Hepatocyte (in vitro differentiated cells): ENCODE results near the gene ALOX12B. TPM values are rescaled to one million over a fixed set of nuclear protein-coding genes. Genes with fewer than 3 reads are reported as not detected.

Experiments
- DNase-seq: peaks from one replicate; pipeline ENCODE4 v3.0.0-alpha.2; 2016; ENCODE audit warnings: low spot score
- H2AFZ ChIP-seq: fragments of 200-600 bp; sonication (generic); 2 replicates; pipeline ENCODE4 v1.6.0; 2016; ENCODE audit warnings: antibody characterized with exemption, mild to moderate bottlenecking
- H3K27ac ChIP-seq: fragments of 200-600 bp; sonication (generic); 2 replicates; pipeline ENCODE4 v1.5.1; 2016; ENCODE audit warnings: mild to moderate bottlenecking
- H3K27me3 ChIP-seq: fragments of 200-600 bp; sonication (generic); 2 replicates; pipeline ENCODE4 v1.6.1; 2016
- H3K36me3 ChIP-seq: fragments of 200-600 bp; sonication (generic); replicated peaks from 2 replicates; pipeline ENCODE4 v1.5.1; 2016; ENCODE audit warnings: low read depth; ENCODE audit not compliant: insufficient read depth
- H3K4me1 ChIP-seq: fragments of 200-600 bp; sonication (generic); 2 replicates; pipeline ENCODE4 v1.5.1; 2016; ENCODE audit warnings: mild to moderate bottlenecking, moderate library complexity; ENCODE audit not compliant: insufficient read depth
- H3K4me2 ChIP-seq: fragments of 200-600 bp; sonication (generic); 2 replicates; pipeline ENCODE4 v1.6.0; 2016
- H3K4me3 ChIP-seq: fragments of 200-600 bp; sonication (generic); 2 replicates; pipeline ENCODE4 v1.5.1; 2016; ENCODE audit warnings: mild to moderate bottlenecking
- H3K79me2 ChIP-seq: fragments of 200-600 bp; sonication (generic); 2 replicates; pipeline ENCODE4 v1.6.0; 2017; ENCODE audit warnings: mild to moderate bottlenecking
- H3K9me2 ChIP-seq: fragments of 200-600 bp; sonication (generic); replicated peaks from 2 replicates; pipeline ENCODE4 v1.6.0; 2017; ENCODE audit warnings: mild to moderate bottlenecking; ENCODE audit not compliant: insufficient read depth
- H3K9me3 ChIP-seq: fragments of 200-600 bp; sonication (generic); 2 replicates; pipeline ENCODE4 v1.5.1; 2016; ENCODE audit warnings: low read depth, mild to moderate bottlenecking
- H4K20me1 ChIP-seq: fragments of 200-600 bp; sonication (generic); 2 replicates; pipeline ENCODE4 v1.6.0; 2016; ENCODE audit warnings: mild to moderate bottlenecking; ENCODE audit not compliant: insufficient read depth, poor library complexity, severe bottlenecking
- EZH2 ChIP-seq: fragments of 200-600 bp; sonication (generic); IDR thresholded peaks from 2 replicates; pipeline ENCODE4 v1.6.1; 2016; ENCODE audit warnings: antibody characterized with exemption, mild to moderate bottlenecking, borderline replicate concordance
- EZH2phosphoT487 ChIP-seq: fragments of 200-600 bp; sonication (generic); IDR thresholded peaks from one replicate; pipeline ENCODE4 v1.6.1; 2018; ENCODE audit warnings: antibody characterized with exemption, mild to moderate bottlenecking, low read depth, moderate library complexity; ENCODE audit not compliant: unreplicated experiment, severe bottlenecking
- WGBS: methylation state at CpG from one replicate; pipeline ENCODE4 v1.1.6; 2016; ENCODE audit warnings: low lambda C conversion rate; ENCODE audit errors: missing lambda C conversion rate; 5-methylcytosine and 5-hydroxymethylcytosine counted together
- polyA plus RNA-seq: library from polyadenylated mRNA; unstranded; fragments of >200 nt; fragmentation: Nextera tagmentation; extraction: Ambion mirVana; gene quantifications from 2 replicates; pipeline ENCODE4 v1.2.1, GENCODE V29; 2016
- total RNA-seq: library from RNA; depleted of rRNA; stranded (reverse); fragments of >200 nt; gene quantifications from 2 replicates; pipeline ENCODE4 v1.2.3, GENCODE V29; 2014
- TF ChIP-seq, protein P1 (sequence below): fragments of 200-600 bp; sonication (generic); IDR thresholded peaks from 2 replicates; pipeline ENCODE4 v1.5.1; 2016; ENCODE audit warnings: antibody characterized with exemption, mild to moderate bottlenecking; ENCODE audit not compliant: poor library complexity

The ALOX12B gene
- total and polyA plus RNA-seq, 2 experiments from 2014 or later = 1.8 to 2.0 TPM

DNA sequence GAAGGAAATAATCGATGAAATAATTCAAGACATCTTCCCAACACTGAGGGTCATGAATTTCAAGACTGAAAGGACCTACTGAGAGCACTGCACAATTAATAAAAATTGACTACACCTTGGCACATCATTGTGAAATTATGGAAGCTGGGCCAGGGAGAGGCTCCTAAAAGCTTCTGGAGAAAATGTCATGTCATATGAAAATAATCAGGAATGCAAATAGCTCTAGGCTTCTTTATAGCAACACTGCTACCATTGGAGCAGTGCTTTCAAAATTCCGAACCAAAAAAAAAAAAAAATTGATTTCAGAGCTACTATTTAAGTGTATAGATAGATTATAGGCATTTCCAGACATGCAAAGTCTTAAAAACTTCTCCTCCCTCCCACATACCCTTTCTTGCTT lies 55.1 kb downstream of the ALOX12B start:
- H3K27ac ChIP-seq = no peak overlapping the region
- no peaks in the 10 kb centered on the region for H3K4me1 ChIP-seq
- no peak overlapping the region for H2AFZ ChIP-seq
- no peak for DNase-seq
- no peak overlapping the region for H3K4me2 ChIP-seq
- H3K27me3 ChIP-seq = no peaks in the 10 kb centered on the region
- no peak overlapping the region for H3K4me3 ChIP-seq
- WGBS = 85% methylated on average over 2 of the region's 2 CpGs
- H3K36me3 ChIP-seq = no peaks in the 10 kb centered on the region
- no peaks in the 10 kb centered on the region for H3K9me2 ChIP-seq
- TF ChIP-seq EZH2 = no peak
- no peaks in the 10 kb centered on the region for H3K9me3 ChIP-seq
- H3K79me2 ChIP-seq = no peaks in the 10 kb centered on the region
- no peaks in the 10 kb centered on the region for H4K20me1 ChIP-seq

DNA sequence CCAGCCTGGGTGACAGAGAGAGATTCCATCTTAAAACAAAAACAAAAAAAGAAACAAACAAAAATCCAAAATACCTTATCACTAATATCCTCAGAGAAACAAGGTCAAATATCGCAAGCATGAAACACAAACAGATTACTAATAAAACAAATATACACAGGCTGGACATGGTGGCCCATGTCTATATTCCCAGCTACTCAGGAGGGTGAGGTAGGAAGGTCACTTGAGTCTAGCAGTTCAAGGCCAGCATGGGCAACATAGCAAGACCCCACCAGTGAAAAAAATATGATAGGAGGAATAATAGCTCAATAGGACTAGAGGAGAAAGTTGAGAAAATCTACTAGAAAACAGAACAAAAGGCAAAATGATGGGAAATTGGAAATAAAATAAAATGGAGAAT lies 55.6 kb downstream of the ALOX12B start:
- H3K36me3 ChIP-seq = no peaks in the 10 kb centered on the region
- no peaks in the 10 kb centered on the region for H3K79me2 ChIP-seq
- no peaks in the 10 kb centered on the region for H3K9me3 ChIP-seq
- no peaks in the 10 kb centered on the region for H4K20me1 ChIP-seq
- H3K4me3 ChIP-seq = no peak overlapping the region
- no peaks in the 10 kb centered on the region for H3K9me2 ChIP-seq
- no peaks in the 10 kb centered on the region for H3K27me3 ChIP-seq
- H3K4me2 ChIP-seq = no peak overlapping the region
- DNase-seq = no peak
- TF ChIP-seq, protein P1, sequence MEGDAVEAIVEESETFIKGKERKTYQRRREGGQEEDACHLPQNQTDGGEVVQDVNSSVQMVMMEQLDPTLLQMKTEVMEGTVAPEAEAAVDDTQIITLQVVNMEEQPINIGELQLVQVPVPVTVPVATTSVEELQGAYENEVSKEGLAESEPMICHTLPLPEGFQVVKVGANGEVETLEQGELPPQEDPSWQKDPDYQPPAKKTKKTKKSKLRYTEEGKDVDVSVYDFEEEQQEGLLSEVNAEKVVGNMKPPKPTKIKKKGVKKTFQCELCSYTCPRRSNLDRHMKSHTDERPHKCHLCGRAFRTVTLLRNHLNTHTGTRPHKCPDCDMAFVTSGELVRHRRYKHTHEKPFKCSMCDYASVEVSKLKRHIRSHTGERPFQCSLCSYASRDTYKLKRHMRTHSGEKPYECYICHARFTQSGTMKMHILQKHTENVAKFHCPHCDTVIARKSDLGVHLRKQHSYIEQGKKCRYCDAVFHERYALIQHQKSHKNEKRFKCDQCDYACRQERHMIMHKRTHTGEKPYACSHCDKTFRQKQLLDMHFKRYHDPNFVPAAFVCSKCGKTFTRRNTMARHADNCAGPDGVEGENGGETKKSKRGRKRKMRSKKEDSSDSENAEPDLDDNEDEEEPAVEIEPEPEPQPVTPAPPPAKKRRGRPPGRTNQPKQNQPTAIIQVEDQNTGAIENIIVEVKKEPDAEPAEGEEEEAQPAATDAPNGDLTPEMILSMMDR = no peak
- no peak for TF ChIP-seq EZH2
- TF ChIP-seq EZH2phosphoT487 = no peak
- no peaks in the 10 kb centered on the region for H3K4me1 ChIP-seq
- WGBS = 91% methylated on average over 1 of the region's 1 CpG
- no peak overlapping the region for H3K27ac ChIP-seq
- H2AFZ ChIP-seq = no peak overlapping the region

DNA sequence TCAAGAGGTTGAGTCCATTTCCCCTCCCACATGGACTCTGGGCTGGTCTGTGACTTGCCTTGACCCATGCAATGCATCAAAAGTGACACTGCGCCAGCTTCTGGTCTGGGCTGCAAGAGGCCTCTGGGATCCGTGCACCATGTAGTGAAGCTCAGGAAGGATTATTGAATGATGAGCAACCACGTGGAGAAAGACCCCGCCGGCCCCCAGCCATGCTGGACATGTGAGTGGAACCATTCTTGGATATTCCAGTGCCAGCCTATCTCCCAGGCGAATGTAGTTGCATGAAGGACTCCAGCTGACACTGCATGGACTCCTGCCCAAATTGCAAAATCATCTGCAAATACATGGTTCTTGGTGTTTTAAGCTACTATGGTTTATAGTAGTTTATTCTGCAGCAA lies 56.3 kb downstream of the ALOX12B start:
- Histone ChIP-seq H3K4me3 (no peak overlapping the region), H3K36me3 (no peaks in the 10 kb centered on the region), H3K4me2 (no peak overlapping the region), H3K79me2 (no peaks in the 10 kb centered on the region), H3K27ac (no peak overlapping the region), H2AFZ (no peak overlapping the region), H3K4me1 (no peaks in the 10 kb centered on the region), H3K9me2 (no peaks in the 10 kb centered on the region), H3K9me3 (no peaks in the 10 kb centered on the region), H4K20me1 (no peaks in the 10 kb centered on the region), H3K27me3 (no peaks in the 10 kb centered on the region)
- DNase-seq = no peak
- TF ChIP-seq EZH2phosphoT487 (no peak), EZH2 (no peak)
- TF ChIP-seq, protein P1 = no peak
- WGBS = 78% methylated on average over 6 of the region's 6 CpGs

DNA sequence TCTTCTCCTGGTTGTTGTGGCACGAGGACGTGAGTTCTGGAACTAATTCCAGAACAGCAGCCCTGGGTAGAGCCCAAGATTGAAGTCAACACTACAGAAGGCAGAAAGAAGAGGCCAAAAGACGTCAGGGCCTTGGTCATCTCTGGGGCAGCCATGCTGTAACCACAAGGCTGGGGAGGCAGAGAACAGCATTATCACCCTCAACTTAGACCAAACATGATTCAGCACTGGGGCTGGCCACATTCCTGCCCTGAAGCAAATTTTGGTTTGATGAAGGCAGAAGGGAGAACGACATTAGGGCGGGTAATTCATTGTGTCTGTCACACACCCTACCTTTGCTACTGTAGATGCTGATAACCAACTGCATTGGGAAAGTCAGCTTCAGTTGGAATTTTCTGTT lies 58.4 kb downstream of the ALOX12B start:
- H2AFZ ChIP-seq = no peak overlapping the region
- DNase-seq = no peak
- no peaks in the 10 kb centered on the region for H3K4me1 ChIP-seq
- no peaks in the 10 kb centered on the region for H3K79me2 ChIP-seq
- TF ChIP-seq EZH2phosphoT487 (no peak), EZH2 (no peak)
- TF ChIP-seq, protein P1 = no peak
- H3K4me2 ChIP-seq = no peak overlapping the region
- H3K27ac ChIP-seq = no peak overlapping the region
- 66% methylated on average over 5 of the region's 5 CpGs for WGBS
- H3K9me3 ChIP-seq = no peaks in the 10 kb centered on the region
- H3K27me3 ChIP-seq = no peaks in the 10 kb centered on the region
- H3K36me3 ChIP-seq = no peaks in the 10 kb centered on the region
- no peaks in the 10 kb centered on the region for H4K20me1 ChIP-seq
- H3K4me3 ChIP-seq = no peak overlapping the region
- no peaks in the 10 kb centered on the region for H3K9me2 ChIP-seq
